Tibial artery (tissue), 4 donors: ENCODE measurements around the gene FBLN5.

ENCODE experiments used
- DNase-seq, 2 donors: peaks; one replicate each; pipeline ENCODE4 v3.0.0-alpha.2; 2019
- H3K27ac ChIP-seq, 2 donors: fragments of 200-600 bp; sonication (generic) in 1 of 2; 1 replicate in 1 of 2; 2 replicates in 1 of 2; pipeline ENCODE4 v1.5.1; 2018 to 2019; ENCODE audit warnings: mild to moderate bottlenecking in 1 of 2
- H3K27me3 ChIP-seq, 2 donors: fragments of 200-600 bp; sonication (generic) in 1 of 2; one replicate each; pipeline versions ENCODE4 v1.5.1 to v1.6.0; 2016 to 2019
- H3K36me3 ChIP-seq, 3 donors: fragments of 200-600 bp; sonication (generic) in 2 of 3; one replicate each; pipeline ENCODE4 v1.5.1; 2016 to 2019; ENCODE audit warnings: mild to moderate bottlenecking in 2 of 3
- H3K4me1 ChIP-seq, 4 donors: fragments of 200-600 bp; sonication (generic) in 2 of 4; 1 replicate in 3 of 4; 2 replicates in 1 of 4; pipeline ENCODE4 v1.5.1; 2016 to 2019
- H3K4me3 ChIP-seq, 2 donors: fragments of 200-600 bp; sonication (generic) in 1 of 2; 1 replicate in 1 of 2; 2 replicates in 1 of 2; pipeline ENCODE4 v1.5.1; 2018 to 2019; ENCODE audit warnings: mild to moderate bottlenecking in 2 of 2
- H3K9me3 ChIP-seq, 3 donors: fragments of 200-600 bp; sonication (generic) in 1 of 3; one replicate each; pipeline ENCODE4 v1.5.1; 2016 to 2019
- CTCF ChIP-seq, 2 experiments: fragments of 200-600 bp in 1 of 2; fragments of 450-650 bp in 1 of 2; IDR thresholded peaks; one replicate each; pipeline ENCODE4 v1.5.1; 2017 to 2019; ENCODE audit warnings: antibody characterized with exemption in 2 of 2, mild to moderate bottlenecking in 1 of 2, moderate library complexity in 1 of 2
- intact Hi-C: fragments of 100-400 bp; cut with DNase I; formaldehyde crosslinking; loops from one replicate; pipeline ENCODE4 v1.15.0; 2023; ENCODE audit warnings: low total_unique reads

Gene FBLN5

GRCh38 chr14:91968280-91968679 is 20.8 kb upstream of the FBLN5 start:
- H3K4me3 ChIP-seq: no peak overlapping the region
- DNase-seq: no peak
- H3K27me3 ChIP-seq: no peaks in the 10 kb centered on the region
- H3K27ac ChIP-seq: no peak overlapping the region
- TF ChIP-seq CTCF (IDR thresholded peaks at IDR 0.05): no peak
- no peaks in the 10 kb centered on the region for H3K4me1 ChIP-seq
- H3K36me3 ChIP-seq: peaks cover 45 to 46% (median 46%) of the 10 kb centered on the region in 3 donors
- no peaks in the 10 kb centered on the region for H3K9me3 ChIP-seq
- intact Hi-C loops: no loop called here

GRCh38 chr14:91964724-91965123 is 17.2 kb upstream of the FBLN5 start:
- H3K9me3 ChIP-seq: no peaks in the 10 kb centered on the region
- intact Hi-C loops: no loop called here
- no peaks in the 10 kb centered on the region for H3K4me1 ChIP-seq
- H3K27ac ChIP-seq: no peak overlapping the region
- H3K4me3 ChIP-seq: no peak overlapping the region
- peaks cover 17 to 20% (median 18%) of the 10 kb centered on the region in 3 donors for H3K36me3 ChIP-seq
- no peak for TF ChIP-seq CTCF (IDR thresholded peaks at IDR 0.05)
- H3K27me3 ChIP-seq: no peaks in the 10 kb centered on the region
- no peak for DNase-seq

GRCh38 chr14:91964011-91964410 is 16.5 kb upstream of the FBLN5 start:
- H3K9me3 ChIP-seq: no peaks in the 10 kb centered on the region
- no peak overlapping the region for H3K4me3 ChIP-seq
- DNase-seq: no peak
- no peak overlapping the region for H3K27ac ChIP-seq
- no peak for TF ChIP-seq CTCF (IDR thresholded peaks at IDR 0.05)
- no peaks in the 10 kb centered on the region for H3K4me1 ChIP-seq
- no peaks in the 10 kb centered on the region for H3K27me3 ChIP-seq
- intact Hi-C loops: no loop called here
- peaks cover 10 to 13% (median 11%) of the 10 kb centered on the region in 3 donors for H3K36me3 ChIP-seq

GRCh38 chr14:91963465-91963864 is 16.0 kb upstream of the FBLN5 start:
- intact Hi-C loops: no loop called here
- H3K36me3 ChIP-seq: peaks cover 4 to 7% (median 6%) of the 10 kb centered on the region in 3 donors
- no peak overlapping the region for H3K27ac ChIP-seq
- TF ChIP-seq CTCF (IDR thresholded peaks at IDR 0.05): no peak
- no peaks in the 10 kb centered on the region for H3K4me1 ChIP-seq
- H3K4me3 ChIP-seq: no peak overlapping the region
- H3K9me3 ChIP-seq: no peaks in the 10 kb centered on the region
- DNase-seq: no peak
- H3K27me3 ChIP-seq: no peaks in the 10 kb centered on the region

- Histone ChIP-seq H3K4me3 (no peak overlapping the region), H3K4me1 (no peaks in the 10 kb centered on the region), H3K27ac (no peak overlapping the region), H3K27me3 (no peaks in the 10 kb centered on the region), H3K36me3 (peaks cover 0 to 2% (median 0%) of the 10 kb centered on the region in 3 donors), H3K9me3 (no peaks in the 10 kb centered on the region)
- no peak for DNase-seq
- TF ChIP-seq CTCF (IDR thresholded peaks at IDR 0.05): no peak
- intact Hi-C loops: no loop called here
Observed at GRCh38 chr14:91961297-91962220, 14.1 kb upstream of the FBLN5 start.
